ENCODE measurements around the gene METAP1D. TPM values are rescaled to one million over a fixed set of nuclear protein-coding genes. Genes with fewer than 3 reads are reported as not detected.

Gene METAP1D
- total and polyA plus RNA-seq, 2 donors (not counting 3 experiments of a cell fraction or from before 2014, with no cell fraction given), result 4.2 to 8.1 TPM

GRCh38 chr2:172039011-172039704 is 39.4 kb downstream of the METAP1D start:
- no peaks in the 10 kb centered on the region for H3K27me3 ChIP-seq (ENCODE audit: control insufficient read depth in 2 of 2, insufficient read depth in 2 of 2, low read length in 2 of 2)
- H3K9me3 ChIP-seq (replicated peaks; ENCODE audit: control insufficient read depth, insufficient read depth, low read length), result no peaks in the 10 kb centered on the region
- TF ChIP-seq MAX (IDR thresholded peaks at IDR 0.05; ENCODE audit: insufficient read depth, insufficient read length), result no peak
- no peak for TF ChIP-seq CTCF (IDR thresholded peaks at IDR 0.05; ENCODE audit: extremely low read depth in 1 of 2, insufficient read depth in 1 of 2, low read depth in 1 of 2, low read length in 2 of 2)
- TF ChIP-seq GATA2 (IDR thresholded peaks at IDR 0.05; ENCODE audit: insufficient read depth, insufficient read length, low read depth, low read length), result no peak
- no peak for TF ChIP-seq POLR2AphosphoS5 (IDR thresholded peaks at IDR 0.05; ENCODE audit: insufficient read depth, low read depth, low read length)
- TF ChIP-seq JUN (IDR thresholded peaks at IDR 0.05; ENCODE audit: borderline replicate concordance, insufficient read depth, insufficient read length, low read depth), result no peak
- no peak for TF ChIP-seq POLR2A (IDR thresholded peaks at IDR 0.05; ENCODE audit: low read depth, low read length)
- TF ChIP-seq FOS (IDR thresholded peaks at IDR 0.05; ENCODE audit: borderline replicate concordance, insufficient read depth, low read length), result no peak
- TF ChIP-seq MYC (IDR thresholded peaks at IDR 0.05; ENCODE audit: low read depth, low read length), result no peak
- TF ChIP-seq EZH2 (IDR thresholded peaks at IDR 0.05; ENCODE audit: borderline replicate concordance, low read depth, low read length, severe bottlenecking), result no peak
- FAIRE-seq, result no peak
- H3K79me2 ChIP-seq (ENCODE audit: control insufficient read depth, insufficient read depth, low read length), result no peaks in the 10 kb centered on the region
- H3K36me3 ChIP-seq (ENCODE audit: control insufficient read depth in 2 of 2, extremely low read depth in 1 of 2, insufficient read depth in 2 of 2, low read length in 2 of 2), result no peaks in the 10 kb centered on the region
- BruUV-seq (replicated peaks), result no TSS peak
- no peaks in the 10 kb centered on the region for H3K9me1 ChIP-seq (replicated peaks; ENCODE audit: control insufficient read depth, extremely low read depth, insufficient read depth, low read length)
- H3K4me3 ChIP-seq (replicated peaks in 1 of 3; ENCODE audit: insufficient read depth in 1 of 3, low read depth in 1 of 3, low read length in 3 of 3), result no peak overlapping the region
- no peaks in the 10 kb centered on the region for H4K20me1 ChIP-seq (replicated peaks; ENCODE audit: control insufficient read depth, extremely low read depth, insufficient read depth, low read length)
- H3K4me2 ChIP-seq (ENCODE audit: insufficient read depth, low read length), result no peak overlapping the region
- CTCF ChIA-PET, result interaction anchor here (0.7 to 2.1 kb wide), 6 partner anchors 7 to 110 kb away, joined by 3 to 9 read pairs (median 5); no protein-coding TSS in a partner anchor
- POLR2A ChIA-PET, result no interaction called here
- intact Hi-C loops (cut with micrococcal nuclease), result no loop called here
- dilution Hi-C loops (cut with MboI; ENCODE audit: extremely low pct_ligation_motif_present, low sequenced_read_pairs), result no loop called here
- no peak overlapping the region for H3K9ac ChIP-seq (replicated peaks; ENCODE audit: extremely low read depth, insufficient read depth, low read length)
- DNase-seq (ENCODE audit: low read depth, low spot score), result no peak
- H3K27ac ChIP-seq (ENCODE audit: insufficient read depth, low read depth, low read length), result no peak overlapping the region
- H2AFZ ChIP-seq (ENCODE audit: low read depth, low read length), result no peak overlapping the region
- H3K4me1 ChIP-seq (ENCODE audit: control insufficient read depth, extremely low read depth, insufficient read depth, low read length), result no peaks in the 10 kb centered on the region

All from endothelial cell of umbilical vein (primary cell).